Renal cortical epithelial cell (primary cell): ENCODE results near the gene GCNT3. TPM values are rescaled to one million over a fixed set of nuclear protein-coding genes. Genes with fewer than 3 reads are reported as not detected.
"Not testable (repeated sequence)": the region's sequence is repeated elsewhere in the genome, so short reads cannot be mapped to it uniquely, and the experiment has no call there.

Experiments
- DNase-seq: peaks from one replicate; pipeline ENCODE4 v3.0.0-alpha.2; 2011; ENCODE audit warnings: low read depth
- total RNA-seq: library from RNA; depleted of rRNA; stranded (reverse); fragments of >200 nt; gene quantifications from 2 replicates; pipeline ENCODE4 v1.2.3, GENCODE V29; 2014

Gene GCNT3
- total RNA-seq, 1 donor from 2014 or later: 10.3 TPM

- peak; percentile 92 for DNase-seq
Observed at GRCh38 chr15:59616379-59616778, 4.8 kb downstream of the GCNT3 start.

GRCh38 chr15:59618406-59618805 is 6.8 kb downstream of the GCNT3 start:
- DNase-seq: no peak

GRCh38 chr15:59622289-59622688 is 10.7 kb downstream of the GCNT3 start:
- DNase-seq: peak; percentile 36

GRCh38 chr15:59632714-59633113 is 21.1 kb downstream of the GCNT3 start:
- DNase-seq: no peak

GRCh38 chr15:59636184-59636583 is 24.6 kb downstream of the GCNT3 start:
- DNase-seq: no peak

- DNase-seq: not testable (repeated sequence)
Observed at GRCh38 chr15:59637507-59637906, 25.9 kb downstream of the GCNT3 start.

- no peak for DNase-seq
Observed at GRCh38 chr15:59642351-59642750, 30.8 kb downstream of the GCNT3 start.

- DNase-seq: no peak
Observed at GRCh38 chr15:59644756-59645155, 33.2 kb downstream of the GCNT3 start.

GRCh38 chr15:59645812-59646211 is 34.2 kb downstream of the GCNT3 start:
- DNase-seq: not testable (repeated sequence)

- DNase-seq: no peak
Observed at GRCh38 chr15:59646277-59646676, 34.7 kb downstream of the GCNT3 start.

GRCh38 chr15:59647085-59647484 is 35.5 kb downstream of the GCNT3 start:
- DNase-seq: no peak

- DNase-seq: no peak
Observed at GRCh38 chr15:59649603-59650002, 38.0 kb downstream of the GCNT3 start.

GRCh38 chr15:59654046-59654445 is 42.5 kb downstream of the GCNT3 start:
- DNase-seq: no peak

GRCh38 chr15:59656897-59657634 is 45.5 kb downstream of the GCNT3 start, which contains the start of gene GTF2A2:
Gene GTF2A2, minus strand, starts transcription at chr15:59657515. Its CDS starts 5,238 bp downstream, at chr15:59652277.
- DNase-seq: peak; percentile 88

GRCh38 chr15:59657635-59658125 is 46.1 kb downstream of the GCNT3 start:
- no peak for DNase-seq

GRCh38 chr15:59659366-59659765 is 47.8 kb downstream of the GCNT3 start:
- DNase-seq: no peak

- DNase-seq: no peak
Observed at GRCh38 chr15:59662260-59662659, 50.7 kb downstream of the GCNT3 start.

- DNase-seq: no peak
Observed at GRCh38 chr15:59668556-59668955, 57.0 kb downstream of the GCNT3 start.

Other genes with a start within 250 kb of the GCNT3 start
- gene MYO1E, start 238.9 kb upstream of the GCNT3 start, total RNA-seq: 444 and 694 TPM in 2 replicates
- 0.52 and 1.4 TPM in 2 replicates for gene FAM81A, start 173.6 kb upstream of the GCNT3 start, total RNA-seq
- 12.2 and 18.4 TPM in 2 replicates for gene GTF2A2, start 45.7 kb downstream of the GCNT3 start, total RNA-seq
- gene BNIP2, start 77.5 kb downstream of the GCNT3 start, total RNA-seq: 153 and 187 TPM in 2 replicates